ENCODE results near the gene FIGN. TPM values are rescaled to one million over a fixed set of nuclear protein-coding genes. Genes with fewer than 3 reads are reported as not detected.

FIGN gene
- total and polyA plus RNA-seq, 2 of the 8 experiments (the other 6 are each of a cell fraction or from before 2014, with no cell fraction given) = 5.0 to 22.8 TPM

- 86% methylated on average over 4 of the region's 4 CpGs; no CpG with 5 or more reads in 1 of the 2 experiments for WGBS, 2 experiments (ENCODE audit: extremely low coverage in 1 of 2, insufficient coverage in 1 of 2, insufficient read length in 1 of 2, insufficient replicate concordance in 2 of 2, low coverage in 1 of 2, low lambda C conversion rate in 2 of 2, missing lambda C conversion rate in 1 of 2)
- no peak for TF ChIP-seq TAF7 (optimal IDR thresholded peaks at IDR 0.05; ENCODE audit: borderline replicate concordance, low read depth, low read length)
- TF ChIP-seq RNF2 (IDR thresholded peaks at IDR 0.05; ENCODE audit: borderline replicate concordance, low read depth, low read length, missing control alignments, poor library complexity, severe bottlenecking) = no peak
- TF ChIP-seq CBX8 (IDR thresholded peaks at IDR 0.05; ENCODE audit: borderline replicate concordance, low read depth, low read length) = no peak
- no peak for TF ChIP-seq SP2 (IDR thresholded peaks at IDR 0.05; ENCODE audit: low read length)
- TF ChIP-seq JUN (IDR thresholded peaks at IDR 0.05; ENCODE audit: low read depth, low read length) = no peak
- no peak for TF ChIP-seq ATF3 (IDR thresholded peaks at IDR 0.05; ENCODE audit: insufficient read depth, low read depth, low read length)
- TF ChIP-seq BRCA1 (IDR thresholded peaks at IDR 0.05; ENCODE audit: low read depth, low read length) = no peak
- no peak for TF ChIP-seq TEAD4 (IDR thresholded peaks at IDR 0.05; ENCODE audit: low read depth, low read length)
- TF ChIP-seq ZNF274 (IDR thresholded peaks at IDR 0.05; ENCODE audit: borderline replicate concordance, extremely low read depth, low read length) = no peak
- no peak for TF ChIP-seq SUZ12 (IDR thresholded peaks at IDR 0.05; ENCODE audit: low read length)
- TF ChIP-seq POLR2AphosphoS5 (IDR thresholded peaks at IDR 0.05; ENCODE audit: low read depth, low read length) = no peak
- no peak for TF ChIP-seq KDM5A (IDR thresholded peaks at IDR 0.05; ENCODE audit: low read length)
- TF ChIP-seq CTBP2 (IDR thresholded peaks at IDR 0.05; ENCODE audit: borderline replicate concordance, insufficient read depth, insufficient read length, low read length) = no peak
- TF ChIP-seq TAF1 (IDR thresholded peaks at IDR 0.05; ENCODE audit: low read depth, low read length) = no peak
These were observed 27.5 kb downstream of the FIGN start for GRCh38 chr2:163708265-163708664.

More at GRCh38 chr2:163708265-163708664, 27.5 kb downstream of the FIGN start:
- Histone ChIP-seq H3K4me3 (ENCODE audit: extremely low read depth in 1 of 4, insufficient read depth in 2 of 4, low read depth in 3 of 4, low read length in 4 of 4) (no peak overlapping the region), H2BK12ac (ENCODE audit: low read depth, low read length) (no peak overlapping the region), H3K79me2 (ENCODE audit: control insufficient read depth in 1 of 2, insufficient read depth in 2 of 2, low read length in 2 of 2) (peaks cover 0 to 58% of the 10 kb centered on the region in 2 experiments; a peak in 2 of 4 replicates), H3K27ac (ENCODE audit: low read depth, low read length) (no peak overlapping the region), H4K91ac (replicated peaks; ENCODE audit: insufficient read length, low read length) (no peak overlapping the region), H3K4me2 (ENCODE audit: insufficient read depth in 1 of 2, low read depth in 2 of 2, low read length in 2 of 2) (no peak overlapping the region), H2BK5ac (ENCODE audit: low read depth, low read length) (no peak overlapping the region), H3K9me3 (ENCODE audit: insufficient read depth in 2 of 2, low read depth in 1 of 2, low read length in 1 of 2) (no peaks in the 10 kb centered on the region), H3K4ac (replicated peaks; ENCODE audit: insufficient read length, low read depth, low read length) (no peak overlapping the region), H3K79me1 (ENCODE audit: low read depth, low read length) (peaks cover 2% of the 10 kb centered on the region; the same call in 1 of the 2 replicates), H3K18ac (ENCODE audit: extremely low read depth, low read length) (no peak overlapping the region), H3K56ac (replicated peaks; ENCODE audit: insufficient read length, low read depth, low read length) (no peak overlapping the region), H3K9ac (replicated peaks in 1 of 4; ENCODE audit: extremely low read depth in 1 of 4, low read depth in 3 of 4, low read length in 3 of 4) (no peak overlapping the region), H2AK5ac (ENCODE audit: low read depth, low read length) (no peak overlapping the region), H3K23me2 (ENCODE audit: low read depth, low read length) (no peaks in the 10 kb centered on the region), H2BK15ac (ENCODE audit: low read length) (no peak overlapping the region), H3K4me1 (replicated peaks in 1 of 4; ENCODE audit: control insufficient read depth in 3 of 4, insufficient read depth in 4 of 4, low read length in 3 of 4) (no peaks in the 10 kb centered on the region), H4K5ac (ENCODE audit: insufficient read length, low read depth, low read length) (no peak overlapping the region), H3K27me3 (replicated peaks in 1 of 4; ENCODE audit: control insufficient read depth in 3 of 4, extremely low read depth in 1 of 4, insufficient read depth in 3 of 4, low read length in 3 of 4) (no peaks in the 10 kb centered on the region), H2AFZ (ENCODE audit: low read length) (no peak overlapping the region), H2BK20ac (ENCODE audit: low read length) (no peak overlapping the region), H3K36me3 (ENCODE audit: control insufficient read depth in 2 of 4, insufficient read depth in 4 of 4, low read length in 3 of 4) (no peaks in the 10 kb centered on the region), H4K8ac (ENCODE audit: extremely low read depth, insufficient read depth, low read length) (no peak overlapping the region), H4K20me1 (replicated peaks in 1 of 2; ENCODE audit: control insufficient read depth in 1 of 2, insufficient read depth in 2 of 2, low read length in 2 of 2) (peaks cover 0 to 1% of the 10 kb centered on the region in 2 experiments), H3K14ac (ENCODE audit: insufficient read length) (no peak overlapping the region), H2BK120ac (replicated peaks; ENCODE audit: low read depth, low read length) (no peak overlapping the region), H3K23ac (ENCODE audit: insufficient read length) (no peak overlapping the region)
- no peak for FAIRE-seq
- POLR2A ChIA-PET (ENCODE audit: partially characterized antibody) = no interaction called here
- DNase-seq (ENCODE audit: low read depth in 1 of 2, low spot score in 2 of 2) = no peak
- CTCF ChIA-PET (ENCODE audit: partially characterized antibody) = no interaction called here

All from H1 (cell line).